HT1080 (cell line): ENCODE results near the gene PDGFA. TPM values are rescaled to one million over a fixed set of nuclear protein-coding genes. Genes with fewer than 3 reads are reported as not detected.

Experiments
- DNase-seq: peaks from one replicate; pipeline ENCODE4 v3.0.0-alpha.2; 2015; ENCODE audit warnings: low read depth
- total RNA-seq: library from RNA; depleted of rRNA; stranded (reverse); fragments of >200 nt; shearing (Covaris generic); gene quantifications from 2 replicates; pipeline ENCODE4 v1.2.3, GENCODE V29; 2014

PDGFA gene
- total RNA-seq, 1 experiment from 2014 or later = 23.1 TPM

GRCh38 chr7:505171-505570 lies 14.5 kb downstream of the PDGFA start:
- no peak for DNase-seq

GRCh38 chr7:504221-505111 lies 15.2 kb downstream of the PDGFA start:
- no peak for DNase-seq

- DNase-seq = no peak
Observed at GRCh38 chr7:503575-504111, 16.0 kb downstream of the PDGFA start.

GRCh38 chr7:502296-502695 lies 17.4 kb downstream of the PDGFA start:
- DNase-seq = no peak

GRCh38 chr7:501526-501925 lies 18.1 kb downstream of the PDGFA start:
- DNase-seq = no peak

GRCh38 chr7:500521-501420 lies 18.9 kb downstream of the PDGFA start:
- no peak for DNase-seq

GRCh38 chr7:499853-500485 lies 19.7 kb downstream of the PDGFA start:
- no peak for DNase-seq

- DNase-seq = no peak
Observed at GRCh38 chr7:498678-499641, 20.7 kb downstream of the PDGFA start.

- DNase-seq = no peak
Observed at GRCh38 chr7:497946-498655, 21.5 kb downstream of the PDGFA start.

- DNase-seq = no peak
Observed at GRCh38 chr7:497346-497745, 22.3 kb downstream of the PDGFA start.

- no peak for DNase-seq
Observed at GRCh38 chr7:496528-497295, 22.9 kb downstream of the PDGFA start.

- no peak for DNase-seq
Observed at GRCh38 chr7:495761-496321, 23.8 kb downstream of the PDGFA start.

- DNase-seq = no peak
Observed at GRCh38 chr7:495326-495725, 24.3 kb downstream of the PDGFA start.

- DNase-seq = no peak
Observed at GRCh38 chr7:494906-495305, 24.7 kb downstream of the PDGFA start.

GRCh38 chr7:494259-494687 lies 25.4 kb downstream of the PDGFA start:
- no peak for DNase-seq

- DNase-seq = no peak
Observed at GRCh38 chr7:493661-494251, 25.9 kb downstream of the PDGFA start.

GRCh38 chr7:492714-493065 lies 27.0 kb downstream of the PDGFA start:
- no peak for DNase-seq
